H1 (cell line): ENCODE results near the gene LPP. TPM values are rescaled to one million over a fixed set of nuclear protein-coding genes. Genes with fewer than 3 reads are reported as not detected.

ENCODE experiments used
- CTCF ChIA-PET: fragments of 300-600 bp; sonication (Branson Sonifier 250); formaldehyde crosslinking; loops from one replicate; lab custom pipeline; 2021; ENCODE audit not compliant: partially characterized antibody; lab: Charles Lee
- POLR2A ChIA-PET: fragments of 300-600 bp; sonication (Branson Sonifier 250); formaldehyde crosslinking; loops from one replicate; lab custom pipeline; 2021; ENCODE audit warnings: inconsistent platforms; ENCODE audit not compliant: partially characterized antibody; lab: Charles Lee
- DNase-seq, 2 experiments: peaks; one replicate each; pipeline versions ENCODE4 v3.0.0 to v3.0.0-alpha.2; 2010 to 2022; ENCODE audit warnings: low spot score in 2 of 2, low read depth in 1 of 2, mixed read lengths in 1 of 2
- FAIRE-seq: peaks from 2 replicates; lab custom pipeline; 2011; peaks lifted over from hg19 to GRCh38; lab: Jason Lieb, UNC
- H2AFZ ChIP-seq: 2 replicates; pipeline ENCODE4 v1.8.1; 2012; ENCODE audit warnings: low read length, inconsistent platforms
- H2AK5ac ChIP-seq: 2 replicates; pipeline ENCODE4 v1.6.1; 2013; ENCODE audit warnings: low read depth, low read length
- H2BK120ac ChIP-seq: replicated peaks from 2 replicates; pipeline ENCODE3; 2013; ENCODE audit warnings: low read depth, low read length, inconsistent platforms
- H2BK12ac ChIP-seq: 2 replicates; pipeline ENCODE4 v1.6.1; 2013; ENCODE audit warnings: low read depth, low read length
- H2BK15ac ChIP-seq: 2 replicates; pipeline ENCODE4 v1.6.1; 2013; ENCODE audit warnings: low read length
- H2BK20ac ChIP-seq: 2 replicates; pipeline ENCODE4 v1.6.1; 2013; ENCODE audit warnings: low read length
- H2BK5ac ChIP-seq: 2 replicates; pipeline ENCODE4 v1.6.1; 2013; ENCODE audit warnings: low read depth, low read length
- H3K14ac ChIP-seq: 2 replicates; pipeline ENCODE4 v1.6.1; 2013; ENCODE audit warnings: inconsistent platforms; ENCODE audit not compliant: insufficient read length
- H3K18ac ChIP-seq: 2 replicates; pipeline ENCODE4 v1.6.1; 2013; ENCODE audit warnings: low read length; ENCODE audit errors: extremely low read depth
- H3K23ac ChIP-seq: 2 replicates; pipeline ENCODE4 v1.6.1; 2013; ENCODE audit warnings: inconsistent platforms; ENCODE audit not compliant: insufficient read length
- H3K23me2 ChIP-seq: 2 replicates; pipeline ENCODE4 v1.6.1; 2013; ENCODE audit warnings: low read depth, low read length
- H3K27ac ChIP-seq: 2 replicates; pipeline ENCODE4 v1.6.1; 2011; ENCODE audit warnings: low read depth, low read length, inconsistent platforms
- H3K27me3 ChIP-seq, 4 experiments: replicated peaks in 1 of 4; 1 replicate in 1 of 4; 2 replicates in 3 of 4; pipeline versions ENCODE4 v1.6.1 to v1.8.1; 2011 to 2013; ENCODE audit warnings: low read length in 3 of 4, mild to moderate bottlenecking in 3 of 4, inconsistent platforms in 2 of 4, mixed read lengths in 2 of 4, moderate library complexity in 1 of 4; ENCODE audit not compliant: control insufficient read depth in 3 of 4, insufficient read depth in 3 of 4; ENCODE audit errors: extremely low read depth in 1 of 4
- H3K36me3 ChIP-seq, 4 experiments: 2 replicates each; pipeline versions ENCODE4 v1.6.1 to v1.8.1; 2011 to 2013; ENCODE audit warnings: mild to moderate bottlenecking in 4 of 4, low read length in 3 of 4, moderate library complexity in 2 of 4, control low read depth in 1 of 4, inconsistent platforms in 1 of 4; ENCODE audit not compliant: insufficient read depth in 4 of 4, control insufficient read depth in 2 of 4
- H3K4ac ChIP-seq: replicated peaks from 2 replicates; pipeline ENCODE3; 2013; ENCODE audit warnings: low read length, low read depth, mixed read lengths, inconsistent platforms; ENCODE audit not compliant: insufficient read length
- H3K4me1 ChIP-seq, 4 experiments: replicated peaks in 1 of 4; 1 replicate in 1 of 4; 2 replicates in 3 of 4; pipeline versions ENCODE4 v1.6.1 to v1.8.1; 2011 to 2013; ENCODE audit warnings: low read length in 3 of 4, inconsistent platforms in 2 of 4, mixed read lengths in 1 of 4; ENCODE audit not compliant: insufficient read depth in 4 of 4, control insufficient read depth in 3 of 4
- H3K4me2 ChIP-seq, 2 experiments: 2 replicates each; pipeline versions ENCODE4 v1.6.1 to v1.8.1; 2011 to 2013; ENCODE audit warnings: low read depth in 2 of 2, low read length in 2 of 2, control low read depth in 1 of 2, inconsistent platforms in 1 of 2, mild to moderate bottlenecking in 1 of 2; ENCODE audit not compliant: insufficient read depth in 1 of 2
- H3K4me3 ChIP-seq, 4 experiments: fragments of 200-600, 300-600 bp in 1 of 4; sonication (generic), shearing (Covaris generic), sonication (Bioruptor Twin) in 1 of 4; 2 replicates each; pipeline versions ENCODE4 v1.5.1 to v1.8.1; 2011 to 2016; ENCODE audit warnings: low read length in 4 of 4, low read depth in 3 of 4, control low read depth in 2 of 4, inconsistent platforms in 2 of 4, mild to moderate bottlenecking in 2 of 4, mixed read lengths in 1 of 4, moderate library complexity in 1 of 4; ENCODE audit not compliant: insufficient read depth in 2 of 4; ENCODE audit errors: extremely low read depth in 1 of 4
- H3K56ac ChIP-seq: replicated peaks from 2 replicates; pipeline ENCODE3; 2013; ENCODE audit warnings: low read depth, mild to moderate bottlenecking, mixed read lengths, low read length, inconsistent platforms; ENCODE audit not compliant: insufficient read length
- H3K79me1 ChIP-seq: 2 replicates; pipeline ENCODE4 v1.6.1; 2013; ENCODE audit warnings: low read depth, low read length, control low read depth
- H3K79me2 ChIP-seq, 2 experiments: 2 replicates each; pipeline versions ENCODE4 v1.6.1 to v1.8.1; 2012 to 2013; ENCODE audit warnings: low read length in 2 of 2, mild to moderate bottlenecking in 2 of 2, inconsistent platforms in 1 of 2; ENCODE audit not compliant: insufficient read depth in 2 of 2, control insufficient read depth in 1 of 2
- H3K9ac ChIP-seq, 4 experiments: replicated peaks in 1 of 4; 1 replicate in 1 of 4; 2 replicates in 3 of 4; pipeline versions ENCODE4 v1.6.1 to v1.8.1; 2011 to 2013; ENCODE audit warnings: low read depth in 3 of 4, low read length in 3 of 4, control low read depth in 2 of 4, mild to moderate bottlenecking in 2 of 4, moderate library complexity in 2 of 4, inconsistent platforms in 1 of 4; ENCODE audit errors: extremely low read depth in 1 of 4
- H3K9me3 ChIP-seq, 2 experiments: 2 replicates each; pipeline versions ENCODE4 v1.6.1 to v1.8.1; 2012 to 2013; ENCODE audit warnings: mild to moderate bottlenecking in 2 of 2, moderate library complexity in 2 of 2, control low read depth in 1 of 2, inconsistent platforms in 1 of 2, low read depth in 1 of 2, low read length in 1 of 2, mixed read lengths in 1 of 2; ENCODE audit not compliant: insufficient read depth in 2 of 2
- H4K20me1 ChIP-seq, 2 experiments: replicated peaks in 1 of 2; 2 replicates each; pipeline versions ENCODE3 to v1.8.1; 2011 to 2013; ENCODE audit warnings: inconsistent platforms in 2 of 2, low read length in 2 of 2, mild to moderate bottlenecking in 1 of 2; ENCODE audit not compliant: insufficient read depth in 2 of 2, control insufficient read depth in 1 of 2
- H4K5ac ChIP-seq: 2 replicates; pipeline ENCODE4 v1.6.1; 2013; ENCODE audit warnings: low read length, low read depth, mixed read lengths, inconsistent platforms; ENCODE audit not compliant: insufficient read length
- H4K8ac ChIP-seq: 2 replicates; pipeline ENCODE4 v1.8.0; 2013; ENCODE audit warnings: mild to moderate bottlenecking, moderate library complexity, low read length, inconsistent platforms; ENCODE audit not compliant: insufficient read depth; ENCODE audit errors: extremely low read depth
- H4K91ac ChIP-seq: replicated peaks from 2 replicates; pipeline ENCODE3; 2013; ENCODE audit warnings: low read length, mixed read lengths, inconsistent platforms; ENCODE audit not compliant: insufficient read length
- BRCA1 ChIP-seq: IDR thresholded peaks from 2 replicates; pipeline ENCODE4 v1.6.1; 2012; ENCODE audit warnings: low read depth, low read length, improper control_type of control experiment
- CBX5 ChIP-seq: fragments of 300-800, 300-1000 bp; sonication (generic); IDR thresholded peaks from 2 replicates; pipeline ENCODE4 v1.7.1; 2016; ENCODE audit warnings: antibody characterized with exemption, low read length, low read depth
- CHD2 ChIP-seq: IDR thresholded peaks from 2 replicates; pipeline ENCODE4 v1.6.1; 2012; ENCODE audit warnings: low read length, improper control_type of control experiment
- EGR1 ChIP-seq: IDR thresholded peaks from 2 replicates; pipeline ENCODE4 v1.6.1; 2011; ENCODE audit warnings: low read depth, low read length, borderline replicate concordance
- MAFK ChIP-seq: IDR thresholded peaks from 2 replicates; pipeline ENCODE4 v1.6.1; 2012; ENCODE audit warnings: low read depth, mild to moderate bottlenecking, improper control_type of control experiment, low read length
- NANOG ChIP-seq: IDR thresholded peaks from 2 replicates; pipeline ENCODE4 v1.6.1; 2011; ENCODE audit warnings: low read length, low read depth, mild to moderate bottlenecking, inconsistent platforms; ENCODE audit not compliant: insufficient read depth, poor library complexity, severe bottlenecking
- PHF8 ChIP-seq: fragments of 200-600 bp; sonication (generic); conservative IDR thresholded peaks from 2 replicates; pipeline ENCODE4 v1.7.1; 2012; ENCODE audit warnings: low read depth, mild to moderate bottlenecking, inconsistent platforms, low read length, moderate library complexity
- POU5F1 ChIP-seq: IDR thresholded peaks from 2 replicates; pipeline ENCODE4 v1.6.1; 2011; ENCODE audit warnings: low read depth, mild to moderate bottlenecking, low read length, moderate library complexity
- RAD21 ChIP-seq, 2 experiments: IDR thresholded peaks in 1 of 2; conservative IDR thresholded peaks in 1 of 2; 2 replicates each; pipeline ENCODE4 v1.6.1; 2011; ENCODE audit warnings: low read depth in 2 of 2, low read length in 2 of 2, improper control_type of control experiment in 1 of 2, inconsistent platforms in 1 of 2, mild to moderate bottlenecking in 1 of 2, moderate library complexity in 1 of 2
- SAP30 ChIP-seq: fragments of 300-600 bp; sonication (generic); IDR thresholded peaks from 2 replicates; pipeline ENCODE4 v1.7.1; 2012; ENCODE audit warnings: low read length, moderate library complexity, mild to moderate bottlenecking, inconsistent platforms; ENCODE audit not compliant: insufficient read depth, insufficient replicate concordance
- SIN3A ChIP-seq, 2 experiments: IDR thresholded peaks in 1 of 2; conservative IDR thresholded peaks in 1 of 2; 2 replicates each; pipeline ENCODE4 v1.6.1; 2011 to 2012; ENCODE audit warnings: low read length in 2 of 2, improper control_type of control experiment in 1 of 2, low read depth in 1 of 2, mild to moderate bottlenecking in 1 of 2
- SUZ12 ChIP-seq: fragments of 200-600 bp; sonication (generic); IDR thresholded peaks from 2 replicates; pipeline ENCODE4 v1.6.1; 2012; ENCODE audit warnings: mild to moderate bottlenecking, inconsistent platforms, low read length, moderate library complexity, mixed read lengths
- TAF1 ChIP-seq: IDR thresholded peaks from 2 replicates; pipeline ENCODE4 v1.6.1; 2011; ENCODE audit warnings: mild to moderate bottlenecking, low read depth, low read length
- TBP ChIP-seq: IDR thresholded peaks from 2 replicates; pipeline ENCODE4 v1.6.1; 2011; ENCODE audit warnings: low read depth, low read length, improper control_type of control experiment
- WGBS, 2 experiments: shearing (Covaris generic) in 1 of 2; methylation state at CpG; one replicate each; pipeline versions ENCODE4 v1.1.6 to v1.1.7; 2013 to 2015; ENCODE audit warnings: low lambda C conversion rate in 2 of 2, mixed read lengths in 2 of 2, inconsistent platforms in 1 of 2, low coverage in 1 of 2, missing lambda C conversion rate in 1 of 2; ENCODE audit not compliant: insufficient replicate concordance in 2 of 2, insufficient coverage in 1 of 2, insufficient read length in 1 of 2; ENCODE audit errors: extremely low coverage in 1 of 2, missing lambda C conversion rate in 1 of 2; 5-methylcytosine and 5-hydroxymethylcytosine counted together
- polyA plus RNA-seq, 7 experiments: library from polyadenylated mRNA; depleted of rRNA in 3 of 7; stranded (reverse) in 5 of 7; unstranded in 2 of 7; fragments of >200 nt in 5 of 7; fragments of 200-250 nt in 2 of 7; gene quantifications; 1 replicate in 5 of 7; 2 replicates in 1 of 7; 4 replicates in 1 of 7; pipeline versions ENCODE4 v1.2.1 to v1.2.3, GENCODE V29; 2011 to 2013; ENCODE audit warnings: missing spikeins in 2 of 7, mixed read lengths in 2 of 7
- total RNA-seq: library from RNA; stranded (reverse); fragmentation: NEBNext Ultra II Directional; extraction: Animal tissue kit (Norgen Biotek cat#: 25700); gene quantifications from 2 replicates; pipeline ENCODE4 v1.2.1, GENCODE V29; 2021

LPP gene
- total and polyA plus RNA-seq, 2 of the 8 experiments (the other 6 are each of a cell fraction or from before 2014, with no cell fraction given) = 10.0 to 53.3 TPM

- no peak overlapping the region for H3K27ac ChIP-seq
- no peak overlapping the region for H2AK5ac ChIP-seq
- H3K79me2 ChIP-seq = no peaks in the 10 kb centered on the region
- ChIA-PET POLR2A (interaction anchor here (1.3 kb wide), 1 partner anchor 19 kb away, joined by 4 read pairs; no protein-coding TSS in a partner anchor), CTCF (interaction anchor here (1.2 kb wide), 1 partner anchor 388 kb away, joined by 3 read pairs; no protein-coding TSS in a partner anchor)
- H3K23ac ChIP-seq = no peak overlapping the region
- no peak overlapping the region for H2BK5ac ChIP-seq
- no peaks in the 10 kb centered on the region for H3K9me3 ChIP-seq
- no peaks in the 10 kb centered on the region for H4K20me1 ChIP-seq
- no peak overlapping the region for H3K4me2 ChIP-seq
- H3K36me3 ChIP-seq = no peaks in the 10 kb centered on the region
- H3K79me1 ChIP-seq = no peaks in the 10 kb centered on the region
- H3K18ac ChIP-seq = no peak overlapping the region
- no peak for FAIRE-seq
- WGBS, 2 experiments = 92% methylated on average over 5 of the region's 5 CpGs; no CpG with 5 or more reads in 1 of the 2 experiments
- no peak overlapping the region for H2BK15ac ChIP-seq
- no peak overlapping the region for H2BK120ac ChIP-seq
- H3K4ac ChIP-seq = no peak overlapping the region
- no peak overlapping the region for H3K56ac ChIP-seq
- H3K14ac ChIP-seq = no peak overlapping the region
- no peaks in the 10 kb centered on the region for H3K27me3 ChIP-seq
- DNase-seq = no peak
- no peak overlapping the region for H2AFZ ChIP-seq
- H3K9ac ChIP-seq = no peak overlapping the region
- H2BK20ac ChIP-seq = no peak overlapping the region
- H3K4me3 ChIP-seq = no peak overlapping the region
- H4K8ac ChIP-seq = no peak overlapping the region
- peaks cover 0 to 4% (median 0%) of the 10 kb centered on the region in 4 experiments; a peak in 1 of 7 replicates for H3K4me1 ChIP-seq
- H4K5ac ChIP-seq = no peak overlapping the region
- no peak overlapping the region for H4K91ac ChIP-seq
- no peaks in the 10 kb centered on the region for H3K23me2 ChIP-seq
- H2BK12ac ChIP-seq = no peak overlapping the region
- TF ChIP-seq SUZ12 (no peak), NANOG (no peak), POU5F1 (no peak), TBP (no peak), TAF1 (no peak), BRCA1 (no peak), SIN3A (conservative IDR thresholded peaks at IDR 0.05 in 1 of 2, IDR thresholded peaks at IDR 0.05 in 1 of 2; ENCODE audit: low read depth in 1 of 2, low read length in 2 of 2) (no peak), SAP30 (no peak), CBX5 (no peak), MAFK (no peak), RAD21 (IDR thresholded peaks at IDR 0.05 in 1 of 2, conservative IDR thresholded peaks at IDR 0.05 in 1 of 2; ENCODE audit: low read depth in 2 of 2, low read length in 2 of 2) (no peak), CHD2 (no peak), PHF8 (no peak), EGR1 (no peak)
Measured at GRCh38 chr3:188135271-188135670, 18.7 kb upstream of the LPP start.
